ENCODE measurements around the gene TNS1. TPM values are rescaled to one million over a fixed set of nuclear protein-coding genes. Genes with fewer than 3 reads are reported as not detected.
A peak's percentile ranks its signal among the peaks of the same experiment; 100 is the strongest.
"Not testable (repeated sequence)": the region's sequence is repeated elsewhere in the genome, so short reads cannot be mapped to it uniquely, and the experiment has no call there.

TNS1 gene
- total RNA-seq, 1 donor from 2014 or later: 505 TPM

GRCh38 chr2:218035463-218036100 is 32.8 kb upstream of the TNS1 start:
- Histone ChIP-seq H3K9me3 (no peaks in the 10 kb centered on the region), H3K4me1 (peaks cover 10% of the 10 kb centered on the region), H3K27ac (no peak overlapping the region), H3K4me3 (no peak overlapping the region), H3K36me3 (no peaks in the 10 kb centered on the region), H3K27me3 (ENCODE audit: low read depth) (peaks cover 14% of the 10 kb centered on the region)
- DNase-seq (no peak), ATAC-seq (no peak)
- intact Hi-C loops (cut with DNase I): no loop called here
- no peak for TF ChIP-seq CTCF (IDR thresholded peaks at IDR 0.05)

- H3K27ac ChIP-seq; intact Hi-C loops (cut with DNase I); H3K36me3 ChIP-seq; H3K9me3 ChIP-seq: not testable (repeated sequence)
- peak; percentile 78 for DNase-seq
- TF ChIP-seq CTCF (IDR thresholded peaks at IDR 0.05): peak; percentile 77
- Histone ChIP-seq H3K4me3 (peak overlapping the region; percentile 28), H3K4me1 (peaks cover 10% of the 10 kb centered on the region), H3K27me3 (ENCODE audit: low read depth) (peaks cover 14% of the 10 kb centered on the region)
- peak; percentile 85 to 90 for ATAC-seq
Measured at GRCh38 chr2:218034497-218035213, 31.9 kb upstream of the TNS1 start.

GRCh38 chr2:218033590-218034496 is 31.0 kb upstream of the TNS1 start:
- H3K9me3 ChIP-seq: no peaks in the 10 kb centered on the region
- peaks cover 10% of the 10 kb centered on the region for H3K4me1 ChIP-seq
- peaks cover 14% of the 10 kb centered on the region for H3K27me3 ChIP-seq (ENCODE audit: low read depth)
- peak overlapping the region; percentile 28 for H3K4me3 ChIP-seq
- ATAC-seq (peak in 1 of 2 donors; percentile 7), DNase-seq (no peak)
- no peaks in the 10 kb centered on the region for H3K36me3 ChIP-seq
- TF ChIP-seq CTCF (IDR thresholded peaks at IDR 0.05): no peak
- no peak overlapping the region for H3K27ac ChIP-seq
- intact Hi-C loops (cut with DNase I): no loop called here

- H3K9me3 ChIP-seq: no peaks in the 10 kb centered on the region
- TF ChIP-seq CTCF (IDR thresholded peaks at IDR 0.05): no peak
- intact Hi-C loops (cut with DNase I): no loop called here
- peaks cover 14% of the 10 kb centered on the region for H3K27me3 ChIP-seq (ENCODE audit: low read depth)
- DNase-seq (no peak), ATAC-seq (no peak)
- H3K4me1 ChIP-seq: peaks cover 10% of the 10 kb centered on the region
- no peaks in the 10 kb centered on the region for H3K36me3 ChIP-seq
- H3K4me3 ChIP-seq: no peak overlapping the region
- H3K27ac ChIP-seq: no peak overlapping the region
Measured at GRCh38 chr2:218033208-218033589, 30.4 kb upstream of the TNS1 start.

GRCh38 chr2:218032336-218033171 is 29.8 kb upstream of the TNS1 start:
- peaks cover 10% of the 10 kb centered on the region for H3K4me1 ChIP-seq
- H3K36me3 ChIP-seq: no peaks in the 10 kb centered on the region
- H3K9me3 ChIP-seq: no peaks in the 10 kb centered on the region
- ATAC-seq: no peak
- no peak for TF ChIP-seq CTCF (IDR thresholded peaks at IDR 0.05)
- DNase-seq: no peak
- H3K4me3 ChIP-seq: no peak overlapping the region
- intact Hi-C loops (cut with DNase I): no loop called here
- no peak overlapping the region for H3K27ac ChIP-seq
- peaks cover 14% of the 10 kb centered on the region for H3K27me3 ChIP-seq (ENCODE audit: low read depth)
